WI38 (cell line): ENCODE data around the gene SRD5A1.

Experiments
- H3K4me3 ChIP-seq: 2 replicates; pipeline ENCODE4 v1.5.1; 2011; ENCODE audit warnings: low read depth, mild to moderate bottlenecking, control low read depth, low read length
- TF ChIP-seq, protein P1 (sequence below): IDR thresholded peaks from 2 replicates; pipeline ENCODE4 v1.5.1; 2012; ENCODE audit warnings: low read depth, mild to moderate bottlenecking, control low read depth, low read length

The SRD5A1 gene

GRCh38 chr5:6699357-6699756, 66.1 kb downstream of the SRD5A1 start:
- TF ChIP-seq, protein P1, sequence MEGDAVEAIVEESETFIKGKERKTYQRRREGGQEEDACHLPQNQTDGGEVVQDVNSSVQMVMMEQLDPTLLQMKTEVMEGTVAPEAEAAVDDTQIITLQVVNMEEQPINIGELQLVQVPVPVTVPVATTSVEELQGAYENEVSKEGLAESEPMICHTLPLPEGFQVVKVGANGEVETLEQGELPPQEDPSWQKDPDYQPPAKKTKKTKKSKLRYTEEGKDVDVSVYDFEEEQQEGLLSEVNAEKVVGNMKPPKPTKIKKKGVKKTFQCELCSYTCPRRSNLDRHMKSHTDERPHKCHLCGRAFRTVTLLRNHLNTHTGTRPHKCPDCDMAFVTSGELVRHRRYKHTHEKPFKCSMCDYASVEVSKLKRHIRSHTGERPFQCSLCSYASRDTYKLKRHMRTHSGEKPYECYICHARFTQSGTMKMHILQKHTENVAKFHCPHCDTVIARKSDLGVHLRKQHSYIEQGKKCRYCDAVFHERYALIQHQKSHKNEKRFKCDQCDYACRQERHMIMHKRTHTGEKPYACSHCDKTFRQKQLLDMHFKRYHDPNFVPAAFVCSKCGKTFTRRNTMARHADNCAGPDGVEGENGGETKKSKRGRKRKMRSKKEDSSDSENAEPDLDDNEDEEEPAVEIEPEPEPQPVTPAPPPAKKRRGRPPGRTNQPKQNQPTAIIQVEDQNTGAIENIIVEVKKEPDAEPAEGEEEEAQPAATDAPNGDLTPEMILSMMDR = no peak
- no peak overlapping the region for H3K4me3 ChIP-seq

GRCh38 chr5:6700074-6700684, 66.9 kb downstream of the SRD5A1 start:
- H3K4me3 ChIP-seq = no peak overlapping the region
- TF ChIP-seq, protein P1 = no peak

- TF ChIP-seq, protein P1 = no peak
- no peak overlapping the region for H3K4me3 ChIP-seq
Measured at GRCh38 chr5:6700685-6701355, 67.6 kb downstream of the SRD5A1 start.

- TF ChIP-seq, protein P1 = no peak
- H3K4me3 ChIP-seq = no peak overlapping the region
Measured at GRCh38 chr5:6701491-6701890, 68.3 kb downstream of the SRD5A1 start.

GRCh38 chr5:6702633-6703032, 69.4 kb downstream of the SRD5A1 start:
- no peak overlapping the region for H3K4me3 ChIP-seq
- TF ChIP-seq, protein P1 = no peak

DNA sequence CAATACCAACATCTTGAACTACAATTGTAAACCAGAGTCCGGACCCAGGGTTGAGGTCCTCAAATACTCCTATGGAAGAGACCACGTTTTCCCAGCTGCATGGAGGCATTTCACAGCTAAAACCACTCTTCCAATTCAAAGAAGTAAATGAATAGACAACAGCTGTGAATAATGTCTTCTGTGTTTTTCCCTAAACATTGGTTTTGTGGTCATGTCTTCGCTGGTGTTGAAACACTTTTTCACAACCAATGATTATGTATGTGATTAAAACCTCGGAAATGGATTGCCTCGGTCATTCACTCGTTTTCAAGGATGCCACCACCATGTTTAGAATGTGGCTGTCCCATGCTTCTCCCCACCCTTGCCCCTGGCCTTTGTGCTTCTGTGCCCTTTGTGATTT, 70.6 kb downstream of the SRD5A1 start:
- TF ChIP-seq, protein P1 = no peak
- no peak overlapping the region for H3K4me3 ChIP-seq

DNA sequence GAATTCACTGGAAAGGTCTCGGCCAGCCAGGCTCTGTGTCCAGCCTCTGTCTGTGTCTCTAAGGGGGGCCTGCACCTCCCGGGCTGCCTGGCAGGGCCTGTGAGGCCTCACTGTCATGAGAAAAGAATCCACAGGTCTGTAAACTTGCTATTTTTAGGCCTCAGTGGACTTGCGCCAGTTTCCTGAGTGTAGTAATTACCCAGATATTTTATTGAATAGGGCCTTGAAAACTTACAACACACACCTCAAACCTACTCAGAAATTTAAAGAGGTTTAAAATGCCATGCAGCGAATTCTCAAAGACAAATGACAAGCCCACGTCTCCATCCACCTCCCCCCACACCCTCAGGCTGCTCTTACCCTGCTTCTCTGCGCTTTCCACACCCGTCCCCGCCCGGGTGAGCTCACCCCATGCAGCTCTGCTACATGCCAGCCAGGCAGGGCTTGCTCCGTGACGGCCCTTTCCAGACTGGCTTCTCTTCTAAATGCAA, 71.2 kb downstream of the SRD5A1 start:
- no peak overlapping the region for H3K4me3 ChIP-seq
- TF ChIP-seq, protein P1 = no peak
